Lower leg skin (tissue), 3 donors: ENCODE results near the gene TEKT3.

Source experiments
- CTCF ChIP-seq, 3 donors: fragments of 450-650 bp; IDR thresholded peaks; one replicate each; pipeline ENCODE4 v1.5.1; 2016; ENCODE audit warnings: antibody characterized with exemption in 3 of 3, mild to moderate bottlenecking in 3 of 3, moderate library complexity in 2 of 3
- POLR2A ChIP-seq, 2 donors: fragments of 450-650 bp; IDR thresholded peaks; one replicate each; pipeline ENCODE4 v1.6.1; 2016 to 2017; ENCODE audit warnings: antibody characterized with exemption in 2 of 2, mild to moderate bottlenecking in 1 of 2, moderate library complexity in 1 of 2

GRCh38 chr17:15361151-15361550, 19.8 kb upstream of the TEKT3 start:
- no peak for TF ChIP-seq POLR2A (IDR thresholded peaks at IDR 0.05)
- no peak for TF ChIP-seq CTCF (IDR thresholded peaks at IDR 0.05)
